HepG2 (cell line): ENCODE results near the gene FUZ. TPM values are rescaled to one million over a fixed set of nuclear protein-coding genes. Genes with fewer than 3 reads are reported as not detected.

Source experiments
- ATAC-seq: fragments of 200-7000 bp; cut with Tn5 transposase; 3 replicates; pipeline ENCODE4 v1.9.1; 2020; ENCODE audit warnings: mild to moderate bottlenecking, moderate library complexity
- BruUV-seq: library from RNA; stranded (reverse); fragments of 400-500 nt; replicated peaks from 2 replicates; lab custom pipeline; 2021; lab: Mats Ljungman, UMichigan
- CTCF ChIA-PET: fragments of 300-600 bp; formaldehyde crosslinking; extraction: SDS; loops from one replicate; lab custom pipeline; 2021; ENCODE audit warnings: low total read pairs, inconsistent platforms, low intra/inter-chr PET ratio; lab: Yijun Ruan, JAX
- POLR2A ChIA-PET: fragments of 350-600 bp; sonication (Branson Sonifier 250); formaldehyde crosslinking; loops from one replicate; lab custom pipeline; 2020; ENCODE audit warnings: antibody characterized with exemption, inconsistent platforms; lab: Yijun Ruan, JAX
- DNase-seq: peaks from one replicate; pipeline ENCODE4 v3.0.0-alpha.2; 2015; ENCODE audit warnings: low spot score
- FAIRE-seq: peaks from 3 replicates; lab custom pipeline; 2011; peaks lifted over from hg19 to GRCh38; lab: Jason Lieb, UNC
- H2AFZ ChIP-seq: one replicate; pipeline ENCODE4 v1.6.1; 2011; ENCODE audit warnings: low read length, inconsistent platforms
- H3K27ac ChIP-seq: fragments of 300-600 bp; 3 replicates; pipeline ENCODE4 v1.8.0; 2011; ENCODE audit warnings: mixed run types, mild to moderate bottlenecking, mixed read lengths, low read length, inconsistent platforms; ENCODE audit not compliant: insufficient read depth; ENCODE audit errors: extremely low read length
- H3K27me3 ChIP-seq, 2 experiments: fragments of 200-600 bp in 1 of 2; 2 replicates in 1 of 2; 3 replicates in 1 of 2; pipeline versions ENCODE4 v1.6.0 to v1.8.0; 2011; ENCODE audit warnings: low read length in 2 of 2, mild to moderate bottlenecking in 2 of 2, moderate library complexity in 2 of 2, inconsistent platforms in 1 of 2; ENCODE audit not compliant: insufficient read depth in 2 of 2, control insufficient read depth in 1 of 2
- H3K36me3 ChIP-seq, 2 experiments: fragments of 200-600 bp in 1 of 2; replicated peaks in 1 of 2; 2 replicates in 1 of 2; 3 replicates in 1 of 2; pipeline versions ENCODE4 v1.5.1 to v1.8.0; 2011; ENCODE audit warnings: low read length in 2 of 2, inconsistent platforms in 1 of 2; ENCODE audit not compliant: insufficient read depth in 2 of 2, control insufficient read depth in 1 of 2
- H3K4me1 ChIP-seq: 2 replicates; pipeline ENCODE4 v1.5.1; 2012; ENCODE audit warnings: low read length, inconsistent platforms; ENCODE audit not compliant: insufficient read depth
- H3K4me2 ChIP-seq: 2 replicates; pipeline ENCODE4 v1.6.0; 2011; ENCODE audit warnings: low read depth, low read length, inconsistent platforms
- H3K4me3 ChIP-seq, 3 experiments: fragments of 200-600 bp in 1 of 3; sonication (generic), shearing (Covaris generic) in 1 of 3; replicated peaks in 1 of 3; 2 replicates each; pipeline ENCODE4 v1.5.1; 2011 to 2016; ENCODE audit warnings: low read length in 3 of 3, inconsistent platforms in 2 of 3, low read depth in 2 of 3, mild to moderate bottlenecking in 2 of 3, control low read depth in 1 of 3, mixed read lengths in 1 of 3; ENCODE audit not compliant: insufficient read depth in 1 of 3
- H3K79me2 ChIP-seq: one replicate; pipeline ENCODE4 v1.6.1; 2011; ENCODE audit warnings: low read length, inconsistent platforms; ENCODE audit not compliant: insufficient read depth
- H3K9ac ChIP-seq: 2 replicates; pipeline ENCODE4 v1.6.0; 2011; ENCODE audit warnings: mild to moderate bottlenecking, low read depth, low read length, inconsistent platforms; ENCODE audit not compliant: insufficient read depth
- H3K9me3 ChIP-seq: 2 replicates; pipeline ENCODE4 v1.5.1; 2012; ENCODE audit warnings: mild to moderate bottlenecking, low read length
- H4K20me1 ChIP-seq: 2 replicates; pipeline ENCODE4 v1.6.0; 2011; ENCODE audit warnings: inconsistent platforms, mild to moderate bottlenecking, low read length, moderate library complexity; ENCODE audit not compliant: insufficient read depth
- AGO2 ChIP-seq: fragments of 200-400 bp; formaldehyde crosslinking; optimal IDR thresholded peaks from 2 replicates; pipeline ENCODE3; 2017; ENCODE audit warnings: mild to moderate bottlenecking, low read depth, low read length, moderate library complexity
- AKAP8 ChIP-seq: sonication (generic); formaldehyde crosslinking; IDR thresholded peaks from 2 replicates; pipeline ENCODE4 v1.5.1; 2020; ENCODE audit warnings: mild to moderate bottlenecking, missing genetic modification reagents
- ARID2 ChIP-seq: sonication (generic); formaldehyde crosslinking; IDR thresholded peaks from 2 replicates; pipeline ENCODE4 v1.8.1; 2022; ENCODE audit warnings: mild to moderate bottlenecking, missing genetic modification reagents, borderline replicate concordance
- GLMP ChIP-seq: sonication (generic); formaldehyde crosslinking; IDR thresholded peaks from 2 replicates; pipeline ENCODE4 v1.9.0; 2021; ENCODE audit warnings: missing genetic modification reagents, mild to moderate bottlenecking, borderline replicate concordance
- PAF1 ChIP-seq: IDR thresholded peaks from 2 replicates; pipeline ENCODE4 v1.6.1; 2016; ENCODE audit warnings: missing genetic modification reagents, missing compliant biosample characterization
- PCBP1 ChIP-seq: fragments of 200-400 bp; formaldehyde crosslinking; IDR thresholded peaks from 2 replicates; pipeline ENCODE4 v1.6.1; 2017; ENCODE audit warnings: mild to moderate bottlenecking, low read depth, low read length, borderline replicate concordance
- POLR2G ChIP-seq: fragments of 200-400 bp; formaldehyde crosslinking; IDR thresholded peaks from 2 replicates; pipeline ENCODE4 v1.6.1; 2018; ENCODE audit warnings: mild to moderate bottlenecking, low read depth, low read length, moderate library complexity
- SRSF9 ChIP-seq: fragments of 200-400 bp; formaldehyde crosslinking; IDR thresholded peaks from 2 replicates; pipeline ENCODE4 v1.6.1; 2018; ENCODE audit warnings: borderline replicate concordance, mild to moderate bottlenecking, low read depth, low read length; ENCODE audit not compliant: insufficient read depth, poor library complexity, severe bottlenecking
- THRA ChIP-seq: sonication (generic); formaldehyde crosslinking; IDR thresholded peaks from 2 replicates; pipeline ENCODE4 v1.4.0; 2020; ENCODE audit warnings: missing genetic modification reagents, borderline replicate concordance
- THYN1 ChIP-seq: sonication (generic); formaldehyde crosslinking; IDR thresholded peaks from 2 replicates; pipeline ENCODE4 v1.8.1; 2023; ENCODE audit warnings: low read depth, mild to moderate bottlenecking, moderate library complexity, missing genetic modification reagents, borderline replicate concordance
- ZBTB46 ChIP-seq: sonication (generic); formaldehyde crosslinking; IDR thresholded peaks from 2 replicates; pipeline ENCODE4 v1.4.0; 2020; ENCODE audit warnings: mild to moderate bottlenecking, missing genetic modification reagents, borderline replicate concordance
- ZNF225 ChIP-seq: sonication (generic); formaldehyde crosslinking; IDR thresholded peaks from 2 replicates; pipeline ENCODE4 v1.4.0; 2020; ENCODE audit warnings: mild to moderate bottlenecking, missing genetic modification reagents
- ZNF33A ChIP-seq: sonication (generic); formaldehyde crosslinking; IDR thresholded peaks from 2 replicates; pipeline ENCODE4 v1.5.1; 2020; ENCODE audit warnings: missing genetic modification reagents, mild to moderate bottlenecking, moderate library complexity, borderline replicate concordance
- ZNF432 ChIP-seq: sonication (generic); formaldehyde crosslinking; IDR thresholded peaks from 2 replicates; pipeline ENCODE4 v1.5.0; 2020; ENCODE audit warnings: missing genetic modification reagents, mild to moderate bottlenecking, borderline replicate concordance
- ZNF446 ChIP-seq: sonication (generic); formaldehyde crosslinking; IDR thresholded peaks from 2 replicates; pipeline ENCODE4 v1.5.0; 2020; ENCODE audit warnings: mild to moderate bottlenecking, missing genetic modification reagents
- ZNF543 ChIP-seq: sonication (generic); formaldehyde crosslinking; IDR thresholded peaks from 2 replicates; pipeline ENCODE4 v1.4.0; 2020; ENCODE audit warnings: mild to moderate bottlenecking, missing genetic modification reagents
- ZZZ3 ChIP-seq: sonication (generic); formaldehyde crosslinking; IDR thresholded peaks from 2 replicates; pipeline ENCODE4 v1.4.0; 2020; ENCODE audit warnings: missing genetic modification reagents, mild to moderate bottlenecking, borderline replicate concordance
- WGBS: methylation state at CpG from one replicate; pipeline ENCODE4 v1.1.6; 2017; ENCODE audit warnings: low lambda C conversion rate; 5-methylcytosine and 5-hydroxymethylcytosine counted together
- in situ Hi-C: cut with HindIII; loops from 2 replicates; pipeline ENCODE4 v1.10.0; 2017; ENCODE audit warnings: low pct_unique_long_range_greater_than_20kb; ENCODE audit not compliant: extremely low pct_ligation_motif_present
- intact Hi-C: fragments of 100-400 bp; cut with micrococcal nuclease; formaldehyde crosslinking; loops from one replicate; pipeline ENCODE4 v1.10.0; 2022; ENCODE audit not compliant: unreplicated experiment
- polyA plus RNA-seq, 8 experiments: library from polyadenylated mRNA; depleted of rRNA in 3 of 8; stranded (reverse) in 7 of 8; unstranded in 1 of 8; fragments of >200 nt; fragmentation: Illumina TruSeq in 4 of 8; extraction: Trizol in 4 of 8; gene quantifications; 2 replicates each; pipeline versions ENCODE4 v1.2.1 to v1.2.3, GENCODE V29; 2011 to 2016; ENCODE audit warnings: low read depth in 4 of 8, missing spikeins in 1 of 8, mixed read lengths in 1 of 8; ENCODE audit not compliant: insufficient read depth in 1 of 8
- total RNA-seq, 5 experiments: library from RNA; depleted of rRNA; stranded (reverse); fragments of >200 nt; fragmentation: Illumina TruSeq; extraction: Trizol; gene quantifications; 2 replicates each; pipeline ENCODE4 v1.2.3, GENCODE V29; 2016; ENCODE audit warnings: low read depth in 1 of 5

Gene FUZ
- total and polyA plus RNA-seq, 2 of the 13 experiments (the other 11 are each of a cell fraction or from before 2014, with no cell fraction given): 0.08 TPM; not detected in 1

- Histone ChIP-seq H3K36me3 (peaks cover 30 to 66% of the 10 kb centered on the region in 2 experiments), H2AFZ (no peak overlapping the region), H3K9ac (no peak overlapping the region), H3K4me3 (no peak overlapping the region), H3K79me2 (peaks cover 10% of the 10 kb centered on the region), H3K9me3 (no peaks in the 10 kb centered on the region), H3K27ac (no peak overlapping the region), H3K4me1 (peaks cover 21% of the 10 kb centered on the region), H3K27me3 (no peaks in the 10 kb centered on the region), H4K20me1 (peaks cover 6% of the 10 kb centered on the region), H3K4me2 (no peak overlapping the region)
- no TSS peak for BruUV-seq
- DNase-seq (no peak), FAIRE-seq (no peak), ATAC-seq (no peak)
- TF ChIP-seq ZNF225 (no peak), PAF1 (CRISPR knock-in tag) (peak; percentile 45; the same call in 1 of the 2 replicates), ZNF432 (CRISPR knock-in tag) (no peak), SRSF9 (no peak), AGO2 (peak; percentile 56), PCBP1 (no peak), ARID2 (no peak), ZNF446 (CRISPR knock-in tag) (no peak), ZNF33A (CRISPR knock-in tag) (no peak), THRA (CRISPR knock-in tag) (no peak), THYN1 (CRISPR knock-in tag) (no peak), ZBTB46 (no peak), AKAP8 (CRISPR knock-in tag) (no peak), GLMP (CRISPR knock-in tag) (no peak), ZZZ3 (CRISPR knock-in tag) (no peak), POLR2G (peak; percentile 8; the same call in 1 of the 2 replicates), ZNF543 (CRISPR knock-in tag) (no peak)
- in situ Hi-C loops: no loop called here
- intact Hi-C loops: no loop called here
- no CpG with 5 or more reads among the region's 13 CpGs for WGBS
- CTCF ChIA-PET: no interaction called here
- POLR2A ChIA-PET: interaction anchor here (1.1 to 1.3 kb wide), 2 partner anchors 8 to 11 kb away, joined by 3 to 4 read pairs; no protein-coding TSS in a partner anchor
Measured at GRCh38 chr19:49861107-49861506, 48.0 kb upstream of the FUZ start.
